Breast epithelium (tissue), 3 donors: ENCODE results near the gene XYLT1.

Experiments
- CTCF ChIP-seq, 3 donors: fragments of 450-650 bp; IDR thresholded peaks; one replicate each; pipeline ENCODE4 v1.5.1; 2016 to 2017; ENCODE audit warnings: antibody characterized with exemption in 3 of 3, mild to moderate bottlenecking in 3 of 3, moderate library complexity in 3 of 3
- POLR2A ChIP-seq: fragments of 450-650 bp; IDR thresholded peaks from one replicate; pipeline ENCODE4 v1.6.1; 2016; ENCODE audit warnings: antibody characterized with exemption, mild to moderate bottlenecking, moderate library complexity
- POLR2AphosphoS5 ChIP-seq, 3 donors: sonication (generic); formaldehyde crosslinking; IDR thresholded peaks; one replicate each; pipeline ENCODE4 v1.6.1; 2017; ENCODE audit warnings: antibody characterized with exemption in 3 of 3

- TF ChIP-seq CTCF (IDR thresholded peaks at IDR 0.05), result no peak
- no peak for TF ChIP-seq POLR2A
- TF ChIP-seq POLR2AphosphoS5 (IDR thresholded peaks at IDR 0.05), result no peak
Measured at GRCh38 chr16:17362183-17362582, 108.6 kb downstream of the XYLT1 start.
